Suppressor macrophage (primary cell): ENCODE measurements around the gene PIEZO1.
A peak's percentile ranks its signal among the peaks of the same experiment; 100 is the strongest.
"Not testable (repeated sequence)": the region's sequence is repeated elsewhere in the genome, so short reads cannot be mapped to it uniquely, and the experiment has no call there.

Source experiments
- DNase-seq, 4 experiments: peaks; one replicate each; pipeline ENCODE4 v3.0.0-alpha.2; 2020 to 2022

PIEZO1 gene

DNA sequence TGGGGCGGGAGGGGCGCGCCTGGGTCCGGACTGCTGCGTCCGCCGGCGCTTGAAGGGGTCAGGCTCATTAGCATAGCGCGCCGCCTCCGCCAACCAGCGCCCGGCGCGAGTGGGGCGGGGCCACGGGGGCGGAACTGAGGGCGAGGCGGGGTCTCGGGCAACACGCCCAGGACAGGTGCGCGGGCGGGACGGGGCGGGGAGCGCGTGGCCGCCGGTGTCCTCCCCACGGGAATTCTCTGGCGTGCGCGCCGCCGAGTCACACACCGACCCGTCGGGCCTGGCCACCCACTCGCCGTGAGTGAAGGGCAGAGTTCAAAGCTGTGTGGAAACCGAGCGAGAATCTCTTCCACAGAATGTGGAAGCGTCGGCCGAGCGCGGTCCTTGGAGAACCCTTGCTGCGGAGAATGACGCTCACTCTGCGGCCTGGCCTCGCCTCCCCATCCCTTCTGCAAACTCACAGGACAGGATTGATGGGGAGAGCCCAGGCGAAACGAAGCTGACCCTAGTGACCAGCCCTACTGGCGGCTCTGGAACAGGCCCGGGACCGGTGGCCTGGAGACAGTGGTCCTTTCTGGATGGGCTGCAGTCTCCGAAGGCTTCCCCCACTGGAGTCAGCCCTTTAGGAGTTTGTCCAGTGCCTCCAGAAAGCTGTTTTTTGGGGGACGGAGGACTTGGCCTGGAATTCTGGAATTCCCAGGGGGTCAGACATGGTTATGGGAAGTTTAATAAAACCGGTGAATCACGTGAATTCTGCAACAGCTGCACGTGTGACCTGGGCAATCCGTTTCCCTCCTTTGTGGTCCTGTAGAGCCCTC lies 98.4 kb downstream of the PIEZO1 start, which contains the start of gene SNAI3:
TSS of gene SNAI3 (minus strand) at position 69 of the 815 bp plus-strand sequence. CDS start 101 bp downstream, outside the sequence.
- peak; percentile 90 to 96 (median 96) for DNase-seq

DNA sequence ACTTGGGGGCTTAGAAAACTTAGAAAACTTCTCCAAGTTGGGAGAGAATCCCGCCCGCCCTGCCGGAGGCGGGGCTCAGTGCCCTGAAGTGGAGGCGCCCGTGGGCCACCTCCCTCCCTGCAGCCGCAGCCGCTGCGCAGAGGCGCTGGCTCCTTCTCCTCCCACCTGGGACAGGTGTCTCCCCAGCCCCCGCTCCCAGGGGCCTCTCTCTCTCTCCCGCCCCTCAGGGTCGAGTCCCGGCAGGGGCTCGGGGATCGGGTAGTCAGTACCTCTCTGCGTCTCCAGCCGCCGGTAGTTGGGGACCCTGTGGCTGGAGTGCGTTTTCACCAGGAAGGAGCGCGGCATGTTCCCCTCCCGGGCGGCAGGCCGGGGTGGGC lies 99.0 kb downstream of the PIEZO1 start:
- DNase-seq = peak; percentile 36 to 71 (median 51)

DNA sequence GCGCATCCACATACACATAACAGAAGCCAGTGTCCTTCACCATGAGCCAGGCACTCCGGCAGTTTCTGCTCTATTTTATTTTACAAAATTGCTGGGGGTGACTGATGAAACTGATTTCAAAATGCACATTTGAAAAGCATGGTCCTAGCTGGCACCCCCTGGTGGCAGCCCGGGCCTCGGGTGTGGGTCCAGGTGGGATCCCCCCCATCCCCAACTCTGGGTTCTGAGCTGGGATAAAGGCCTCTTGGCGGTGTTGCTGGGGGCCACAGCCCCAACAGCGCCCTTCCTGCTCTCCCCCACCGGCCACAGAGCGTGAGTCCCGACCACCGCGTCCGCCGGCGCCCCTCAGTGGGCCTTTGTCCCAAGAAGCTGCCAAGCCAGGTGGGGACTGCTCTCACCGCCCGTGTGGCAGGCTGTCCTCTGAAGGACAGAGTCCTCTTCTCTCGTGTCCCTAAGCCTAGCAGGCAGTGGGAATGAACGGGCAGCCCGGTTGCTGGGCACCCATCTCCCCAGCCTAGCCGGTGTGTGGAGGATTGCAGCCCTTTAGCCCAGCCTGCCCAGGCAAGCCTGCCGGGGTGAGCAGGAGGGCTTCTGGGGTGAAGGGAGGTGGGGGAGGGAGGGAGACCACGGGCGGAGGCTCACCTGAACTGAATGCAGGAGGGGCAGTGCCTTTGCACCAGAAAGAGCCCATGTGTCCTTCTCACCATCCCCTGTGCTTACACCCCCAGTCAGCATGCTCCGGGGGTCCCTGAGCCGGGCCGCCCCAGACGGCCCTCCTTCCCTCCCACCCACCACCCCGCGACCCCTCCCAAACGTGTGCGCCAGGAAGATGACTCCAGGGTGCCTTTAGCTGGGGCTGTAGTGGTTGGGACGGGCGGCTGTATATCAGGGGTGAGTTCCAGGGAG lies 99.6 kb downstream of the PIEZO1 start:
- DNase-seq = peak; percentile 72 to 87 (median 82)

DNA sequence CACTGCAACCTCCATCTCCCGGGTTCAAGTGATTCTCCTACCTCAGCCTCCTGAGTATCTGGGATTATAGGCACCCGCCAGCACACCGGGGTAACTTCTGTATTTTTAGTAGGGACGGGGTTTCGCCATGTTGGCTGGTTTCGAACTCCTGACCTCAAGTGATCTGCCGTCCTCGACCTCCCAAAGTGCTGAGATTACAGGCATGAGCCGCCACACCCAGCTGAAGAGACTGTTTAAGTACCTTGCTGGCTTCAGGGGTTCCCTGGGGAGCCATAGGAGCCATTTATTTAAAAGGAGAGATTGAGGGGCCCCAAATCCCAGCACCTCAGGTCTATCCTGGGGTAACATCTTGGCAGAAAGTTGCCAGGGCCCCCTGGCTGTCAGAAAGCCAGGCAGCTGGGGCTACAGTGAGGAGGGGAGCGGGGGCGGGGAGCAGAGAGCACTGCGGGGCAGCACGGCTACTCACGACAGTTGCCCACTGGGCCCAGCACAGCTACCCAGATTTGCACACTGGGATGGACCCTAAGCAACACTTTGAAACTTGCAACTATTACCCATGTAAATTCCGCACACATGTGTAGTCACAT lies 100.4 kb downstream of the PIEZO1 start:
- DNase-seq = peak in 1 of 4 experiments; percentile 37

DNA sequence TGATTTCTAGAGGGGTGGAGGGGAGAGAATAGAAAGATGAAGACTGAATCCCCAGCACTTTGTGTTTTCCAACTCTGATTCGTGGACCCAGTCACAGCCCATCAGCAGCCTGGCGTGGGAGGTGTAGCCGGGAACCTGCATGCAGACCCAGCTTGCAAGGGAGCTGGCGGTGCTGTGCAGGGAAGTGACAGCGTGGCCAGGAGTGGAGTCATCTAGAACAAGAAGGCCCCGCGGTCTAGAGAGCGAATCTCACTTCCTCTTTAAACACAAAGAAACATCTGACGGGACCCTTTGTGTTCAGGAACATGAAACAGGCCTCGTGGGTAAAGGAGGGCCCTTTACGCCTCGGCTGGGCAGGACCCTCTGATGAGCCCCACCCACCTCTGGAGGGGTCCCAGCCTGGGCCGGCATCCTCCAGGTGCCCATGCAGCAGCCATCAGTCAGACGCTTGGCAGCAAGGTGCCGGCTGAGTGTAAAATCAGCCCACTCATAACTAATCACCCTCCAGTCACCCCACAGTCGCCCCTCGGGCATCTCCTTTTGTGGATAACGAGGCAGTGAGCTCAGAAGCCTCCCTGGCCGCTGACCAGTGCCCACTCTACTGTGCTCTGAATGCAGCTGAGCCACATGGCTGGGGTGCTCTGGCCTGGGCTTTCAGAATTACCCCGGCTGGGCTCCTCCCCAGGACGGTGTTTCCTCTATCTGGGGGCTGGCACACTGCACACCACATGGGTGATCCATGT lies 103.1 kb downstream of the PIEZO1 start:
- peak; percentile 91 to 97 (median 96) for DNase-seq

DNA sequence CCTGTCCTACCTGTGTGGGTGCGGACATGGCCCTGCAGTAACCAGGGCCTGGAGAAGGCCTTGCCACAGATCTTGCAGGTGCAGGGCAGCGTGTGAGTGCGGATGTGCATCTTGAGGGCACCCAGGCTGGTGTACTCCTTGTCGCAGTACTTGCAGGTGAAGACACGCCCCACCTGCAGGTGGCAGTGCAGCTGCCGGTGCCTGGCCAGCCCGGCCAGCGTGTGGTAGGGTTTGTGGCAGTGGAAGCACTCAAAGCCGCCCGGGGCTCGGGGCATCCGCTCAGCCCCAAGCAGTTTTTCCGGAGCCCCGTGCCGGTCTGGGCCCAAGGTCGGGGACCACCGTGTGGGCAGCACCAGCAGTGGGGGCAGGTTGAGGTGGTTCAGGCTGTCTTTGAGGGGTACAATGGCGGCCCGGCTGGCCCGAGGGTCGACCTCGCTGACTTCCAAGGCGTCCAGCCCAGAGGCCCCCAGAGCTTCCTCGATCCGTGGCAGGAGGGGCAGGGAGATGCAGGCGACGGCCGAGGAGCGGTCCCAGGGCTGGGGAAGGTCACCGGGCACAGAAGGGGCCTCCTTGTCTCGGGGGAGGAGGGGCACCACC lies 103.8 kb downstream of the PIEZO1 start:
- DNase-seq = peak in 1 of 4 experiments; percentile 43

DNA sequence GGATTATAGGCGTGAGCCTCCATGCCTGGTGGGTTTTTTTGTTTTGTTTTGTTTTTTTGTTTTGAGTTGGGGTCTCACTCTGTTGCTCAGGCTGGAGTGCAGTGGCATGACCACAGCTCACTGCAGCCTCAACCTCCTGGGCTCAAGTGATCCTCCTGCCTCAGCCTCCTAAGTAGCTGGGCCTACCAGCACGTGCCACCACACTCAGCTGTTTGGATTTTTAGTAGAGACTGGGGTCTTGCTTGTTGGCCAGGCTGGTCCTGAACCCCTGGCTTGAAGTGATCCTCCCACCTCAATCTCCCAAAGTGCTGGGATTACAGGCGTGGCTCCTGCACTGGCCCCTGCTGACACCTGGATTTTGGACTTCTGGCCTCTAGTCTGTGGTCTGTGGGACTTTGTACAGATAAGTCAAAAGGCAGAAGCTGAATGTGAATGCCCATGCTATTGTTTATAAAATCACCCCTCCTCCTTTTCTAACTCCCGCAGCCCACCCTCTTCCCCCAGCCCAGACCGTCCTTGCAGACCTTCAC lies 104.4 kb downstream of the PIEZO1 start:
- no peak for DNase-seq

DNA sequence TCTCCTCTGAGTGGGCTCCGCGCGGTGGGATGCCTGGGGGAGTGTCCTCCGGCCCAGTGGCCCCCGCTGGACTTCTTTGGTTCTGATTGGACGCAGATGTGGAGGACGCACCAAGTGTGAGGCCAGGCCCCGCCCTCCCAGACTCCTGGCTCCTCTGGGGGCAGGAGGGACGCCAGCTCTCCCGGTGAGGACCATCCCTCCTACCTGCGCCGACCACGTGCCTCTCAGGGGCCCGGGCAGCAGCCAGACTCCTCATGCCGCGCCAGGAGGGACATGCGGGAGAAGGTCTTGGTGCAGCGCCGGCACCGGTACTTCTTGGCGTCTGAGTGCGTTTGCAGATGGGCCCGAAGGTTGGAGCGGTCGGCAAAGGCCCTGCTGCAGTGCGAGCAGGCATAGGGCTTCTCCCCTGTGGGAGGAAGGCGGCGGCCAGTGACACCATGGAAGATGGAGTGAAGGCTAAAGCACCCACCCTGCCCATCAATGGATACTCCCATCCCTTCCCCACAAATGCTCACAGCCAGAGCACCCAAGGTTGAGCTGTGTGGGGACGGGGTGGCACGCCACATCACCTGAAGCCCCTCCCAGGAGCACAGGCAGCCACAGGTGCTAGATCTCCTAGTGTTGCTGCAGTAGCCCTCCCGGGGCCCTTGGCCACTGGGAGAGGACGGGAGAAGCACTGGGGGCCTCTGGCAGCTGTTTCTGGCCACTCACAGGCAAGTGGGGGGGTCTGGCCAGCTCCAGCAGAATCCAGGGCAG lies 106.6 kb downstream of the PIEZO1 start:
- no peak for DNase-seq

DNA sequence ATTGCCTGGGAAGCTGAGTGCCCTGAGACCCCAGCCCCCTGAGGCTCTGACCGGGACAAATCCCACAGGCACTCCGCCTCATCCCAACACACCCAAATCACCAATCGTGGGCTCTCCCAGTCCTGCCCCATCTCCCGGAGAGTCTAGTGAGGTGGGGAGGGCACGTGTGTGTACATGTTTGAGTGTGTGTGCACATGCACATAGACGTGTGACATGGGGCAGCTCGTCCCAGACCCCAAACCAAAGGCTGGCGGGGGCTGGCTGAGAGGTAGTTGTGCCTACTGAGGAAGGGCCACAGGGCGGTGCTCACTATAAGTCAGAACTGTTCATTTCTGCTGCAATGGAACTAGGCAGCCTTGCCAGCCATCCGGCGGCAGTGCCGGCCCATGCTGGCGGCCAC lies 107.3 kb downstream of the PIEZO1 start:
- DNase-seq = no peak

DNA sequence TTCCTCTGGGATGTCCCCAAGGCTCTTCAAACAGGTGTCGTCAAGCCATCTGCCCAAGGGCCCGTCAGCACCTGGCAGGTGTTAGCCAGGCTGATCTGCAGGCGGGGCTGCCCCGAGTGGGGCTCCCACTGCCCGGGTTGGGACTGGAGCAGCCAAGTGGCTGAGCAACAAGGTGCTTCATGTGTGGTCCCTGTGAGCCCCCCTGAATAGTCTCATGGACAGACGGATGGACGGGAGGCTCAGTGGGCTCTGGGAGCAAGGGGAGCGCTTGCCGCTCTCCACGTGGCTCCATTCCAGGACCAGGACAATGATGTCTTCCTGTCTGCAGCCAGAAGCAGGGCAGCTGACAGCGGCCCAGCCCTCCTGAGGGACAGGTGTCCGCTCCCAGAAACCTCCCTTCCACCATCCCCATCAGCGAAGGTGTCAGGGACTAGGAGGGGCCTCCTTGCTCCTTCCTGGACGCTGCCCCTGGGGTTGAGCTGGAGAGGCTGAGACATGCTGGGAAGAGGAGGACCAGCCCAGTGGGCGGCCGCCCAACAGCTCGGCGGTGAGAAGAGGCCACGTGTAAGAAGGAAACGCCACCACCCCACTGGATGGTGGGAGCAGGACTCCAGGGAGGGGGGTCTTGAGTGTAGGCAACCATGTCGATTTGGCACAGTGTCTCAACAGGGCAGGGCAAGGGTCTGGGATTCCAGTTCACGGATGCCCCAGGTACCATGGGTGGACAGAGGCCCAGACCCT lies 108.3 kb downstream of the PIEZO1 start:
- no peak for DNase-seq

DNA sequence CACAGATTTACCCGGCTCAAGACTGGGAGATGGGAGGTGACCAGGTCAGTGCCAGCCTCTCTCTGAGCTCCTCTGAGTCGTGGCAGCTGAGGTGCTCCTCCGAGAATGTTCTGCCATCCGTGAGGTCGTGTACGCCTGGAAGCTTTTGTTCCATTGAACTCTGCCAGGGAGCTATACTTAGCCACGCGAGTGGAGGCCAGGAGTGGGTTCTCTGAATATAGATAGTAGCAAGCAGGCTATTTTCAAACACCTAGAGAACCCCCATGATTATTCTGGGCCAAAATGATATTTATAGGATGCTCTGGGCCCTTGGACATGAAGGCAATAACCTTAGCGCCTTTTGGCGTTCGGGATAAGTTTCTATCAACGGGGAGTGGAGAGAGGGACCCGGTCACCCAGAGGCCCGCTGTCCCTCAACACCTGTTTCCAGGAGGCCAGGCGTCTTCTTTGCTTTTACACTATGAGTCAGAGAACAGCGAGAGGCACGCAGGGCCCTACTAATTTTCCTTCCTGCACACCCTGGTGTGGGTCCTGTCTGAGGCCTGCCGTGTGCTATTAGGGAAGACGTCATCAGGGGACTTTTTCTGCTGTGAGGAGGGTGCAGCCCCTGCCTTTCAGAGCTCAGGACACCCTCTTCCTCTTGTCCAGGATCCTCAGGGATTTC lies 111.2 kb downstream of the PIEZO1 start:
- no peak for DNase-seq

DNA sequence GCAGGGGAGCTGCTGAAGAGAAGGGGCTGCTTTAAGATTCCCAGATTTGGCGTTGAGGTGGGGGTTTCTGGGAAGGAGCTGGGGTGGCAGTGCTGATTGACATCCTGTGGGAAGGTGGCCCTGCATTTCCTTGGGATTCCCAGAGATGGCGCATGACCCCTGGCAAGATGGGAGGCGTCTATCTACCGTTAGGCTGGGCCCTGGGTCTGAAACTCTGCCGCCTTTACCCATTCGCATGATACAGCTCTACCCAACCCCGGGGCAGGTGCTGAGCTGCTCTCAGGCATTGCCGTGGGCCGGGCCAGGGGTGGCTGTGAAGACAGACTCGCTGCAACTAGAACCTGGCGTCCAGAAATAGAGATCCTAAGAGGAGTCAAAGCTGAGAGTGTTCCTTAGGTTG lies 112.2 kb downstream of the PIEZO1 start:
- peak in 1 of 4 experiments; percentile 43 for DNase-seq

DNA sequence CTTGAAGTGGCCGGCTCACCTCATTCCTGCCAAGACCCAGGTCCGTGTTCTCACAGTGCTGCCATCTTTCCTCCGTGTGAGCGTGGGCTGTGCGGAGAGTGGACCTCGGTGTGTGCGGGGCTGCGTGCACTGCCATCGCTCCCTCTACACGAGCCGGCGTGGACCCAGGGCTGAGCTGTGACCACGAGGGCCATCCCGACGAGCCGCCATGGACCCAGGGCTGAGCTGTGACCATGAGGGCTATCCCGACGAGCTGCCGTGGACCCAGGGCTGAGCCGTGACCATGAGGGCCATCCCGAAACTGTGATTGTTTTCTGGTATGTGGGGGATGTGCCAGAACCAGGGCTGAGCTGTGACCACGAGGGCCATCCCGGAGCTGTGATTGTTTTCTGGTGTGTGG lies 113.2 kb downstream of the PIEZO1 start:
- DNase-seq = no peak

DNA sequence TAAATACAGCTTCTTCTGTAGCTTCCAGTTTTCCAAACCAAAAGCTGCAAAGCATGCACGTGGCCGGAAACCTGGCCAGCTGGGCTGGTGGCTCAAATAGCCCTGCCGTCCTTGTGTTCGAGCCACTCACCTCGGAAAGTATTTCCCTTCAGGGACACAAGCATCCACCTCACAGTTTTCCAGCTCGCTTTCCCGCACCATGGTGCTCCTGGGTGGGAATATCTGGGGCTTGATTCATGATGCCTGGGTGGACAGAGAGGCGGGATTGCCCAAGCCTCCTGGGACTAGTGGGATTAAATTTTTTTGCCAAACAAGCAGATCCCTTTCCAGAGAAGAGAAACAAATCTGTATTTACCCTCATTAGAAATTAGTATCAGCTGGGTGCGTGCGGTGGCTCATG lies 115.0 kb downstream of the PIEZO1 start:
- no peak for DNase-seq

DNA sequence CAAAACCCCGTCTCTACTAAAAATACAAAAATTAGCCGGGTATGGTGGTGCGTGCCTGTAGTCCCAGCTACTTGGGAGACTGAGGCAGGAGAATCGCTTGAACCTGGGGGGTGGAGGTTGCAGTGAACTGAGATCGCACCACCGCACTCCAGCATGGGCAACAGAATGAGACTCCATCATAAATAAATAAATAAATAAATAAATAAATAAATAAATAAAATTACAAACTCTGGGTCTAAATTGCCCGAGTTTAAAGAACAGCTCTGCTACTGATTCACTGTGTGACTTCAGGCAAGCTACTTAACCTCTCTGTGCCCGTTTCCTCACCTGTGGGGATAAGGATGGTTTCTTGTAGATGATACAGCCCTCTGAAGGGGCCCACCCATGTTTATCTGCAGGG lies 115.5 kb downstream of the PIEZO1 start:
- not testable (repeated sequence) for DNase-seq

DNA sequence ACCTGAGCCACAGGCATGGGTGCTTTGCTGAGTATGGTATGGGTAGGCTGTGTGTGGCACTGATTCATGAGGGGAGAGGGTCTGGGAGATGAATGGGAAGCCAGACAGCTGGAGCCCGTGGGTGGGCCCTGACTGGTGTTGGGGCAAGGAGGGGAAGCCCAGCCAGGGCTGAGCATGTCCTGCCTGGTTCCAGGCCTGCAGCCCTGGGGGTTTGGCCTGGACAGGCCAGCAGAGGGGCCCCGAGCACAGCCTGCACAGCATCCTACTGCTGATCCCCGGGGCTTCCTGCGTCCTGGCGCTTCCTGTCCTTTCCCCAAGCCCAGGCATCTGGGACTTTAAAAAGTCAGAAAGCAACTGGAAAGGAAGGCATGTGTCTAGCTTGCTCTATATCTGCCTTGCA lies 117.6 kb downstream of the PIEZO1 start:
- no peak for DNase-seq

DNA sequence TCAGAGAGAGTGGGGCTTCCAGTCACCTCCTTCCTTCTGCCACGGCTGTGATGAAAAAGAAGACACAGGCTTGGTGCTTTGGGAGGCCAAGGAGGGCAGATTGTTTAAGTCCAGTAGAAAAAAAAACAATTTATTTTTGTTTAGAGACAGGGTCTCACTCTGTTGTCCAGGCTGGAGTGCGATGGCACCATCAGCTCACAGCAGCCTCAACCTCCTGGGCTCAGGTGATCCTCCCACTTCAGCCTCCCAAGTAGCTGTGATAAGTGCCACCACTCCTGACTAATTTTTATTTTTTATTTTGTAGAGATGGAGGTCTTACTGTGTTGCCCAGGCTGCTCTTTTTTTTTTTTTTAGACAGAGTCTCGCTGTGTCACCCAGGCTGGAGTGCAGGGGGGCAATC lies 119.5 kb downstream of the PIEZO1 start:
- DNase-seq = no peak
